H9 (cell line): Measurements from ENCODE around the gene ADRM1. TPM values are rescaled to one million over a fixed set of nuclear protein-coding genes. Genes with fewer than 3 reads are reported as not detected.

Source experiments
- DNase-seq: peaks from one replicate; pipeline ENCODE4 v3.0.0-alpha.2; 2017
- H2AFZ ChIP-seq: one replicate; pipeline ENCODE4 v1.6.1; 2013; ENCODE audit warnings: mild to moderate bottlenecking, low read length, control low read depth, moderate library complexity
- H2AK5ac ChIP-seq: 2 replicates; pipeline ENCODE4 v1.6.1; 2013; ENCODE audit warnings: low read length, control low read depth, mixed read lengths; ENCODE audit not compliant: insufficient read length
- H2BK120ac ChIP-seq: one replicate; pipeline ENCODE4 v1.6.1; 2013; ENCODE audit warnings: low read depth, mild to moderate bottlenecking, low read length, control low read depth, inconsistent platforms; ENCODE audit not compliant: poor library complexity, severe bottlenecking
- H2BK12ac ChIP-seq: 2 replicates; pipeline ENCODE4 v1.6.1; 2013; ENCODE audit warnings: low read length, control low read depth, mixed read lengths, low read depth; ENCODE audit not compliant: insufficient read length
- H2BK15ac ChIP-seq: 2 replicates; pipeline ENCODE4 v1.6.1; 2013; ENCODE audit warnings: low read depth, low read length, control low read depth
- H2BK20ac ChIP-seq: one replicate; pipeline ENCODE4 v1.6.1; 2013; ENCODE audit warnings: low read depth, mild to moderate bottlenecking, low read length, control low read depth, inconsistent platforms; ENCODE audit not compliant: poor library complexity, severe bottlenecking
- H2BK5ac ChIP-seq: 2 replicates; pipeline ENCODE4 v1.6.1; 2013; ENCODE audit warnings: low read length, control low read depth, mixed read lengths; ENCODE audit not compliant: insufficient read length
- H3K14ac ChIP-seq: 2 replicates; pipeline ENCODE4 v1.6.1; 2013; ENCODE audit warnings: low read length, control low read depth; ENCODE audit not compliant: insufficient read depth
- H3K18ac ChIP-seq: 2 replicates; pipeline ENCODE4 v1.6.1; 2013; ENCODE audit warnings: low read depth, mild to moderate bottlenecking, mixed read lengths, low read length, control low read depth; ENCODE audit not compliant: insufficient read length
- H3K23ac ChIP-seq: 2 replicates; pipeline ENCODE4 v1.6.1; 2013; ENCODE audit warnings: low read length, control low read depth, mixed read lengths, low read depth; ENCODE audit not compliant: insufficient read length
- H3K23me2 ChIP-seq: 2 replicates; pipeline ENCODE4 v1.6.1; 2013; ENCODE audit warnings: low read depth, mild to moderate bottlenecking, mixed read lengths, low read length, control low read depth; ENCODE audit not compliant: insufficient read length, poor library complexity, severe bottlenecking
- H3K27ac ChIP-seq: 2 replicates; pipeline ENCODE4 v1.5.1; 2013; ENCODE audit warnings: low read length, control low read depth, mixed read lengths, low read depth; ENCODE audit not compliant: insufficient read length
- H3K27me3 ChIP-seq: 2 replicates; pipeline ENCODE4 v1.6.1; 2013; ENCODE audit warnings: low read length, control low read depth, inconsistent platforms; ENCODE audit not compliant: insufficient read depth
- H3K4ac ChIP-seq: 2 replicates; pipeline ENCODE4 v1.6.1; 2013; ENCODE audit warnings: low read depth, mild to moderate bottlenecking, control low read depth, inconsistent platforms, low read length, moderate library complexity
- H3K4me1 ChIP-seq: 2 replicates; pipeline ENCODE4 v1.6.1; 2013; ENCODE audit warnings: low read length, control low read depth, inconsistent platforms; ENCODE audit not compliant: insufficient read depth
- H3K4me2 ChIP-seq: 2 replicates; pipeline ENCODE4 v1.6.1; 2013; ENCODE audit warnings: low read length, control low read depth, mixed read lengths; ENCODE audit not compliant: insufficient read length, insufficient read depth
- H3K56ac ChIP-seq: 2 replicates; pipeline ENCODE4 v1.6.1; 2013; ENCODE audit warnings: low read depth, mild to moderate bottlenecking, mixed read lengths, low read length, control low read depth; ENCODE audit not compliant: insufficient read length
- H3K79me1 ChIP-seq: 2 replicates; pipeline ENCODE4 v1.6.1; 2013; ENCODE audit warnings: low read depth, mild to moderate bottlenecking, moderate library complexity, low read length, control low read depth, inconsistent platforms; ENCODE audit not compliant: insufficient read depth, poor library complexity, severe bottlenecking
- H3K79me2 ChIP-seq: 2 replicates; pipeline ENCODE4 v1.6.1; 2013; ENCODE audit warnings: low read length, control low read depth, inconsistent platforms; ENCODE audit not compliant: insufficient read depth
- H3K9ac ChIP-seq: 2 replicates; pipeline ENCODE4 v1.6.1; 2013; ENCODE audit warnings: low read length, control low read depth, mixed read lengths; ENCODE audit not compliant: insufficient read length; ENCODE audit errors: extremely low read depth
- H3K9me3 ChIP-seq: one replicate; pipeline ENCODE4 v1.6.1; 2013; ENCODE audit warnings: low read depth, low read length, inconsistent platforms; ENCODE audit not compliant: control insufficient read depth
- H3T11ph ChIP-seq: one replicate; pipeline ENCODE4 v1.6.1; 2013; ENCODE audit warnings: mild to moderate bottlenecking, low read length, control low read depth, inconsistent platforms
- H4K20me1 ChIP-seq: one replicate; pipeline ENCODE4 v1.6.1; 2013; ENCODE audit not compliant: control insufficient read depth, insufficient read length, insufficient read depth
- H4K5ac ChIP-seq: 2 replicates; pipeline ENCODE4 v1.6.1; 2013; ENCODE audit warnings: low read depth, mild to moderate bottlenecking, mixed read lengths, low read length, control low read depth; ENCODE audit not compliant: insufficient read length
- H4K8ac ChIP-seq: replicated peaks from 2 replicates; pipeline ENCODE4 v1.6.1; 2013; ENCODE audit warnings: low read length, control low read depth, mixed read lengths, low read depth; ENCODE audit not compliant: insufficient read length
- H4K91ac ChIP-seq: 2 replicates; pipeline ENCODE4 v1.6.1; 2013; ENCODE audit warnings: low read depth, mild to moderate bottlenecking, moderate library complexity, mixed read lengths, low read length, control low read depth; ENCODE audit not compliant: insufficient read length
- H3K27ac Mint-ChIP-seq, 3 experiments: 2 replicates in 2 of 3; 3 replicates in 1 of 3; pipeline ENCODE4 v1.8.0; 2020 to 2021; ENCODE audit warnings: mixed read lengths in 3 of 3, mild to moderate bottlenecking in 1 of 3, moderate library complexity in 1 of 3
- H3K27me3 Mint-ChIP-seq: 2 replicates; pipeline ENCODE4 v1.8.0; 2021; ENCODE audit warnings: low read depth, mild to moderate bottlenecking, moderate library complexity, mixed read lengths
- H3K36me3 Mint-ChIP-seq, 3 experiments: 2 replicates in 2 of 3; 3 replicates in 1 of 3; pipeline ENCODE4 v1.8.0; 2020 to 2021; ENCODE audit warnings: low read depth in 3 of 3, mixed read lengths in 3 of 3; ENCODE audit not compliant: insufficient read depth in 1 of 3
- H3K4me1 Mint-ChIP-seq, 2 experiments: 2 replicates each; pipeline ENCODE4 v1.8.0; 2020; ENCODE audit warnings: mixed read lengths in 2 of 2
- H3K4me3 Mint-ChIP-seq, 2 experiments: 2 replicates in 1 of 2; 3 replicates in 1 of 2; pipeline ENCODE4 v1.8.0; 2020 to 2021; ENCODE audit warnings: mild to moderate bottlenecking in 2 of 2, mixed read lengths in 2 of 2, moderate library complexity in 1 of 2
- H3K9me3 Mint-ChIP-seq, 2 experiments: 2 replicates in 1 of 2; 3 replicates in 1 of 2; pipeline ENCODE4 v1.8.0; 2020; ENCODE audit warnings: mild to moderate bottlenecking in 2 of 2, mixed read lengths in 2 of 2, moderate library complexity in 1 of 2
- WGBS: extraction: QIAGEN DNeasy Blood & Tissue Kit; methylation state at CpG from one replicate; pipeline ENCODE4 v1.1.7; 2013; ENCODE audit warnings: missing lambda C conversion rate, low lambda C conversion rate, mixed read lengths; ENCODE audit not compliant: insufficient read length; ENCODE audit errors: extremely low coverage; 5-methylcytosine and 5-hydroxymethylcytosine counted together
- total RNA-seq: library from RNA; stranded (reverse); gene quantifications from 2 replicates; pipeline ENCODE4 v1.2.1, GENCODE V29; 2021
- TF ChIP-seq, protein P1 (sequence below): fragments of 200-600 bp; sonication (generic); conservative IDR thresholded peaks from 3 replicates; pipeline ENCODE4 v1.8.0; 2021; ENCODE audit warnings: antibody characterized with exemption, mild to moderate bottlenecking

The ADRM1 gene
- total RNA-seq, 1 experiment from 2014 or later: 153 TPM

DNA sequence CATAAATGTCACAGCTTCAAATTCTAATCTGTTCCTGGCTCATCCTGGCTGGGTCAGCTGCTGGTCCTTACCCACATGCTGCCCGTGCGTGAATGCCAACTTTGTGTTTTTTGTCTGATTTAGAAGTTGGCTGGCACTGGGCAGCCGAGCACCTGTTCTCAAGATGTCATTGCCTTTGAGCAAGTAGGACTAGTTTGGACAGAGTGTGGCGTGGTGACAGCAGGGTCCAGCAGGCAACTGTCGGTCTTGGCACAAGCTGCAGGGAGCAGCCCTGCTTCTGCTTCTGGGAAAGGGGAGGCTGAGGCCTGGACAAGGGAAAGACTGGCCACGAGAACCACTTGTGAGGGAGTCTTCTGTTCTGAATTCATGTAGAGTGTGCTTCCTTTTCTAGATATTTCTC lies 26.4 kb upstream of the ADRM1 start:
- Histone ChIP-seq H3K9ac (no peak overlapping the region), H2AK5ac (no peak overlapping the region), H3K23ac (no peak overlapping the region), H3K23me2 (no peaks in the 10 kb centered on the region), H2BK120ac (no peak overlapping the region), H3K4ac (no peak overlapping the region), H3K79me2 (no peaks in the 10 kb centered on the region), H3T11ph (no peak overlapping the region), H3K14ac (no peak overlapping the region), H3K27ac (no peak overlapping the region), H3K18ac (no peak overlapping the region), H3K79me1 (no peaks in the 10 kb centered on the region), H3K27me3 (no peaks in the 10 kb centered on the region), H4K20me1 (peaks cover 5% of the 10 kb centered on the region), H3K4me1 (no peaks in the 10 kb centered on the region), H2BK20ac (no peak overlapping the region), H2BK12ac (no peak overlapping the region), H4K8ac (no peak overlapping the region), H2BK5ac (no peak overlapping the region), H3K9me3 (no peaks in the 10 kb centered on the region), H2AFZ (no peak overlapping the region), H3K4me2 (no peak overlapping the region), H4K5ac (no peak overlapping the region), H2BK15ac (no peak overlapping the region), H4K91ac (no peak overlapping the region), H3K56ac (no peak overlapping the region)
- H3K4me1 Mint-ChIP-seq: no peaks in the 10 kb centered on the region
- DNase-seq: no peak
- WGBS: no CpG with 5 or more reads among the region's 6 CpGs
- H3K27ac Mint-ChIP-seq: no peak overlapping the region
- no peaks in the 10 kb centered on the region for H3K9me3 Mint-ChIP-seq
- H3K4me3 Mint-ChIP-seq: no peak overlapping the region
- peaks cover 16 to 77% (median 77%) of the 10 kb centered on the region in 3 experiments; a peak in 6 of 7 replicates for H3K36me3 Mint-ChIP-seq
- no peaks in the 10 kb centered on the region for H3K27me3 Mint-ChIP-seq
- TF ChIP-seq, protein P1, sequence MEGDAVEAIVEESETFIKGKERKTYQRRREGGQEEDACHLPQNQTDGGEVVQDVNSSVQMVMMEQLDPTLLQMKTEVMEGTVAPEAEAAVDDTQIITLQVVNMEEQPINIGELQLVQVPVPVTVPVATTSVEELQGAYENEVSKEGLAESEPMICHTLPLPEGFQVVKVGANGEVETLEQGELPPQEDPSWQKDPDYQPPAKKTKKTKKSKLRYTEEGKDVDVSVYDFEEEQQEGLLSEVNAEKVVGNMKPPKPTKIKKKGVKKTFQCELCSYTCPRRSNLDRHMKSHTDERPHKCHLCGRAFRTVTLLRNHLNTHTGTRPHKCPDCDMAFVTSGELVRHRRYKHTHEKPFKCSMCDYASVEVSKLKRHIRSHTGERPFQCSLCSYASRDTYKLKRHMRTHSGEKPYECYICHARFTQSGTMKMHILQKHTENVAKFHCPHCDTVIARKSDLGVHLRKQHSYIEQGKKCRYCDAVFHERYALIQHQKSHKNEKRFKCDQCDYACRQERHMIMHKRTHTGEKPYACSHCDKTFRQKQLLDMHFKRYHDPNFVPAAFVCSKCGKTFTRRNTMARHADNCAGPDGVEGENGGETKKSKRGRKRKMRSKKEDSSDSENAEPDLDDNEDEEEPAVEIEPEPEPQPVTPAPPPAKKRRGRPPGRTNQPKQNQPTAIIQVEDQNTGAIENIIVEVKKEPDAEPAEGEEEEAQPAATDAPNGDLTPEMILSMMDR: no peak
